ENCODE data around the gene ATG16L1.
A peak's percentile ranks its signal among the peaks of the same experiment; 100 is the strongest.

ATG16L1 gene

DNA sequence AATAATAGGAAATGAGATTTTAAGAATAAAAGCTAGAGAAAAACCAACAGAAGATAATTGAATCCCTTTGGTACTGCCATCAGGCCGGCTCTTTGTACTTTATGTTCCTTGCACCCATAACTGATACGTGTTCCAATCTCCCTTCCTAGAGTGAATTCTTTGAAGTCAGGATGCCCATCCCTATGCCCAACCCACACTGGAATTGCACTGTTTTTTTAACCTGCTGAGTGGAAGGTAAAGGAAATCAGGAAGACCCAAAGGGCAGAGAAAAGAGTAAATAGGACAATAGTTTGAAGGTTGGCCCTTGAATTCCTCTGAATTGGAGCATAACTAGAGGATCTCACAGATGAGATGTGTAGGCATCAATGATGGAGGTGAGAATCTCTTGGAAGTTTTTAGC lies 4.4 kb upstream of the ATG16L1 start:
- H3K4me3 ChIP-seq (ENCODE audit: low read depth, low read length) = no peak overlapping the region
- TF ChIP-seq, protein P1, sequence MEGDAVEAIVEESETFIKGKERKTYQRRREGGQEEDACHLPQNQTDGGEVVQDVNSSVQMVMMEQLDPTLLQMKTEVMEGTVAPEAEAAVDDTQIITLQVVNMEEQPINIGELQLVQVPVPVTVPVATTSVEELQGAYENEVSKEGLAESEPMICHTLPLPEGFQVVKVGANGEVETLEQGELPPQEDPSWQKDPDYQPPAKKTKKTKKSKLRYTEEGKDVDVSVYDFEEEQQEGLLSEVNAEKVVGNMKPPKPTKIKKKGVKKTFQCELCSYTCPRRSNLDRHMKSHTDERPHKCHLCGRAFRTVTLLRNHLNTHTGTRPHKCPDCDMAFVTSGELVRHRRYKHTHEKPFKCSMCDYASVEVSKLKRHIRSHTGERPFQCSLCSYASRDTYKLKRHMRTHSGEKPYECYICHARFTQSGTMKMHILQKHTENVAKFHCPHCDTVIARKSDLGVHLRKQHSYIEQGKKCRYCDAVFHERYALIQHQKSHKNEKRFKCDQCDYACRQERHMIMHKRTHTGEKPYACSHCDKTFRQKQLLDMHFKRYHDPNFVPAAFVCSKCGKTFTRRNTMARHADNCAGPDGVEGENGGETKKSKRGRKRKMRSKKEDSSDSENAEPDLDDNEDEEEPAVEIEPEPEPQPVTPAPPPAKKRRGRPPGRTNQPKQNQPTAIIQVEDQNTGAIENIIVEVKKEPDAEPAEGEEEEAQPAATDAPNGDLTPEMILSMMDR (IDR thresholded peaks at IDR 0.05; ENCODE audit: low read depth, low read length) = no peak

DNA sequence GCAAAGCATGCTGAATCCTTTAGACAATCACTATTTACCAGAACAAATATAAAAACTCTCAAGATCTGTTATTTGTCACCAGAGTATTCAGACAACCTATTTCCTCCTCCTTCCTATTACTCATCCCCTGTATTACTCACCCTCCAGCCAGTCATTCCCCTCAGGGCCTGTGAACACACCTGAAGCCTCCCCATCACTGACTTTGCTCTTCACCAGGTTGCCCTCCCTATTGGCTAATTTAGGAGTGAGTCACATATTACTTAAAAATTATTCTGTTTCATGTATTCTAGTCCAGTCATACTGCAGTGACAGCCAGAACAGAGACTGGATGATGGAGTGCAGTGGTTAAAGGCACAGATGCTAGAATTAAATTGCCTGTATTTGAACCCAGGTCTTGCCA lies 3.7 kb upstream of the ATG16L1 start:
- TF ChIP-seq, protein P1 (IDR thresholded peaks at IDR 0.05; ENCODE audit: low read depth, low read length) = no peak
- no peak overlapping the region for H3K4me3 ChIP-seq (ENCODE audit: low read depth, low read length)

DNA sequence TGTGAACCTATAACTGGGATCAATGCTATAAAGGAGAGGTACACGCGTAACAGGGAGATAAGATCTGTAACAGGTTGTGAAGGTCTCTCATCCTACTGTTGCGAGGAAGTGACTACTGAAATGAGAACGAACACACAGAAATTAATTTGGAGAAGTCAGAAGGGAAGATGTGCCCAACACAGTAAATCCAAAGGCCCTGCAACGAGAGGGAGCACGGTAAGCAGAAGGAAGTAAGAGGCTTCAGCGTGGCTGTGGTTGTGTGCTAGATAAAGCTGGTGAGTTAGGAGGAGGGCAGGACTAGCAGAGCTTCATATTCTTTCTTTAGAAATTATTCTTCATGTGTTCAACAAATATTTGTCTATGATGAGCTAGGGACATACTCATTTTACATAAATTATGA lies 2.5 kb upstream of the ATG16L1 start:
- no peak overlapping the region for H3K4me3 ChIP-seq (ENCODE audit: low read depth, low read length)
- TF ChIP-seq, protein P1 (IDR thresholded peaks at IDR 0.05; ENCODE audit: low read depth, low read length) = no peak

DNA sequence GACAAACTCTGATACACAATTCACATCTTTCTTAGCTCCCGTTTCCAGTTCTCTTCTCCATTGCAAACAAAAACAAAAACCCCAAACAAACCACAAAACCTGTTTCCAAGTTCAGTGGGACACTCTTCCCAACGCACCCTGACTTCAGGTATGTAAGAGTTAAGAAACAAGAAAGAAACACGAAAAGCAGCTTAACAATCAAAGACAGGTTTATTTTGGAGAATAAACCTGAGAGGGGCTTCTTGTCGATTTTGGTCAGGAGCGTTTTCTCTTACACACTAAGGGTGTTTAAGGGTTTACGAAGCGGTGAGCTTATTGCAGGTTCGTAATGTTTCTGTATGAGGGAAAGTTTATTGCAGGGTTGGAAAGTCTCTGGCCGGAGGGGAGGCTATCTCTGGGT lies 905 bp upstream of the ATG16L1 start:
- TF ChIP-seq, protein P1 (IDR thresholded peaks at IDR 0.05; ENCODE audit: low read depth, low read length) = no peak
- H3K4me3 ChIP-seq (ENCODE audit: low read depth, low read length) = no peak overlapping the region

DNA sequence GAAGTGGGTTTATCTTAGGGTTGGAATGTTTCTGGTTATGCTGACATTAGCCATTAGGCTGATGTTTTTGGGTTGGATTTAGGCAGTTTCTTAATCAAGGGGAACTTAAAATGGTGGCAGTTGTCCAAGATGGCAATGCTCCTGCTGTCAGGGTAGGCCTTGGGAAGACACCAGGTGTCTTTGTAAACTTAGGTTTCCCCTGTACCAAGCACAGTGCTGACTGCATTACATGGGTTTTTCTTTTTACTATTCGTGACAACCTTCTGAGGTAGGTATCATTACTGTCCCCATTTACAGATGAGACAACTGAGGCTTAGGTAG lies 528 bp upstream of the ATG16L1 start:
- H3K4me3 ChIP-seq (ENCODE audit: low read depth, low read length) = peak overlapping the region; percentile 91
- TF ChIP-seq, protein P1 (IDR thresholded peaks at IDR 0.05; ENCODE audit: low read depth, low read length) = no peak

DNA sequence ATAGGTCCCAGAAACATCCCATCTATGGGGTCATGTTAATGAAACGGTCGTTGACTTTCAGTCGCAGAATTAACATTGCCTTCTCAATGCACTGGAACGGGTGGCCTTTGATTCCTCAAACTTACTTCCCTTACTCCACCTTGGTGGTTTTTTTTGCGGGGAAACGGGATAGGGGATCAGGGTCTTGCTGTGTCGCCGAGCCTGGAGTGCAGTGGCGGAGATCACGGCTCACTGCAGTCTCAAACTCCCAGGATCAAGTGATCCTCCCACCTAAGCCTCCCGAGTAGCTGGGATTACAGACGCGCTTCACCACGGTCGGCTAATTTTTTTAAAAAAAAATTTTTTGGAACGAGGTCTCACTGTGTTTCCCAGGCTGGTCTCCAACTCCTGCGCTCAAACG lies 754 bp downstream of the ATG16L1 start:
- peak overlapping the region; percentile 91 for H3K4me3 ChIP-seq (ENCODE audit: low read depth, low read length)
- TF ChIP-seq, protein P1 (IDR thresholded peaks at IDR 0.05; ENCODE audit: low read depth, low read length) = no peak

DNA sequence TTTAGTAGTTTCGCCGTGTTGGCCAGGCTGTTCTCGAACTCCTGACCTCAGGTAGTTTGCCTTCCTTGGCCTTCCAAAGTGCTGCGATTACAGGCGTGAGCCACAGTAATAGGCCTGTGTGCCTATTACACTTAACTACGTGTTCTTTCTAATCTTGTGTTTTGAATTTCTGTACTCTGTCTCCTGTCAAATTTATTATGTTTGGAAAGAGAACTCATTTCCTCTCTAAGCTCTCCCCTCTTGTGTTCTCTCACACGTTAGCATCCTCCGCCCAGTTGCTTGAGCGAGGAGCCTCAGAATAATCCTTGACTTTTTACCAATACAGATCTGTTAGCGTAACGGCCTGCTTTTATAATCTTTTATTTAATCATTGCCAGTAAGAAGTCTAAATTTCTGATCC lies 3.7 kb downstream of the ATG16L1 start:
- no peak overlapping the region for H3K4me3 ChIP-seq (ENCODE audit: low read depth, low read length)
- TF ChIP-seq, protein P1 (IDR thresholded peaks at IDR 0.05; ENCODE audit: low read depth, low read length) = no peak

Data from WI38 (cell line).